NK-92 (cell line): ENCODE results near the gene PEX13.

Experiments used
- DNase-seq: peaks from one replicate; lab custom pipeline; 2025; ENCODE audit not compliant: unreplicated experiment; lab: John Stamatoyannopoulos, UW

PEX13 gene

GRCh38 chr2:61065714-61066709 is 48.5 kb downstream of the PEX13 start, which contains the start of gene SANBR:
Gene SANBR, plus strand, starts transcription at chr2:61065871. Its CDS starts 4,480 bp downstream, at chr2:61070351.
- no peak for DNase-seq

DNA sequence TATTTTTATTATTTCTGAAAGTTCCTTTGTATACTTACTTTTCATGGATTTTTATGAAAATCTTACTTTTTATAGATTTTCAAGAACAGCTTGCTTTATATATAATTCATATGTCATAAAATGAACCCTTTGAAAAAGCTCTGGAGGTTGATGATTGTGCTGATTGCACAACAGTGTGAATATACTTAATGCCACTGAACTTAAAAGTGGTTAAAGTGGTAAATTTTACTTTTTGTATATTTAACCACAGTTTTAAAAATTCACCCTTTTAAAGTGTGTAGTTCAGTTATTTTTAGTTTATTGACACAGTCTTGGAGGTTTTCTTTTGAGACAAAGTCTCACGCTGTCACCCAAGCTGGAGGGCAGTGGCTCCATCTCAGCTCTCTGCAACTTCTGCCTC is 56.6 kb downstream of the PEX13 start:
- no peak for DNase-seq

DNA sequence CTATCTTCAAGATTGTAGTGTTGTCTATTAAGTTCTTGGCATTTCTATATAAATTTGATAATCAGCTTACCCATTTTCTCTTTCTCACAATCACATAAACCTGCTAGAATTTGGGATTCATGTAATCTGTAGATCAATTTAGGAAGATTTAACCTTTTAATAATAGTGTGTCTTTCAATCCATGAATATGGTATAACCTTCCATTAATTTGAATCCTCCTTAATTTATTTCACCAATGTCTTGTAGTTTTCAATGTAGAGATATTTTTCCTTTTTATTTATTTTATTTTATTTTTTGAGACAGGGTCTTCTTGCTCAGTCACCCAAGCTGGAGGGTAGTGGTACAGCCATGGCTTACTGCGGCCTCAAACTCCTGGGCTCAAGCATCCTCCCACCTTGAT is 68.4 kb downstream of the PEX13 start:
- DNase-seq: no peak

DNA sequence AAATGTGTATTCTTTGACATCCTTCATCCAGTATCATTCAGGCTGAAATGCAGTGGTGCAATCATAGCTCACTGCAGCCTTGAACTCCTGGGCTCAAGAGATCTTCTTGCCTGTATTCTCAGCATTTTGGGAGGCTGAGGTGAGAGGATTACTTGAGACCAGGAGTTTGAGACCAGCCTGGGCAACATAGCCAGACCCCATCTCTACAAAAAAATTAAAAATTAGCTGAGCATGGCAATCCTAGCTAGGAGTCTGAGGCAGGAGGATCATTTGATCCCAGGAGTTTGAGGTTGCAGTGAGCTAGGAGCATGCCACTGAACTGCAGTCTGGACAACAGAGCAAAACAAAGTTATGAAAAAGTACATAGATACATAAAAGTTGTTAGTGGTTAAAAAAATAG is 72.3 kb downstream of the PEX13 start:
- no peak for DNase-seq

- no peak for DNase-seq
Observed at GRCh38 chr2:61090386-61090921, 72.9 kb downstream of the PEX13 start.

GRCh38 chr2:61091485-61091884 is 74.0 kb downstream of the PEX13 start:
- no peak for DNase-seq

- no peak for DNase-seq
Observed at GRCh38 chr2:61096438-61096837, 78.9 kb downstream of the PEX13 start.

DNA sequence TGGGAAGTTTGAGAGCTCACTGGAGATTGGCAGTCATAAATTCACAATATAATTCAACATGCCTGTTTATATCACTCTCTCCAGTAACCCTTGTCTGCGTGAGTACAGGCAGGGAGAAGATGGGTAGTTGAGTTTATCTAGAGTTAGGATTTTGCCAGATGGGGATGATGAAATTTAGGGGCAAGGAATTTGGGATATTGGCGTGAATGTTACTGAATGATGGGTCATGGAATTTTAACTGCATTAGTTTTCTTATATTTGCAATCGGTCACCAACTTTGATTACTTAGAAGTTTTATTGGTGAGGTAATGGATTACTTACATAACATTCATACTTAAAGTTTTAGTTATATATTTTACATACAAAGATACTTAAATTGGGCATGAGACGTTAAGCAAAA is 83.3 kb downstream of the PEX13 start:
- DNase-seq: no peak
